Stimulated activated naive B cell treated with anti-CD40 and anti-IgM and Interleukin-4, amounts not matched to agents 10 μg/mL and 1 μg/mL and 100 μg/mL, for 72 hours (primary cell): ENCODE results near the gene DNAAF8.

ENCODE experiments used
- ATAC-seq, 2 donors: fragments of 150-1000 bp; cut with Tn5 transposase; replicated peaks; 2 replicates each; pipeline ENCODE4 v1.10.0; 2021; ENCODE audit warnings: moderate library complexity in 1 of 2
- DNase-seq: peaks from one replicate; pipeline ENCODE4 v3.0.0; 2021
- H3K27ac Mint-ChIP-seq: one replicate; pipeline ENCODE4 v1.8.0; 2022; ENCODE audit warnings: mild to moderate bottlenecking, mixed read lengths
- H3K27me3 Mint-ChIP-seq, 2 donors: one replicate each; pipeline ENCODE4 v1.8.0; 2022; ENCODE audit warnings: mixed read lengths in 2 of 2
- H3K36me3 Mint-ChIP-seq, 2 donors: one replicate each; pipeline ENCODE4 v1.8.0; 2022; ENCODE audit warnings: mixed read lengths in 2 of 2, mild to moderate bottlenecking in 1 of 2
- H3K4me1 Mint-ChIP-seq, 2 donors: one replicate each; pipeline ENCODE4 v1.8.0; 2022; ENCODE audit warnings: mixed read lengths in 2 of 2, mild to moderate bottlenecking in 1 of 2
- H3K4me3 Mint-ChIP-seq, 2 donors: one replicate each; pipeline ENCODE4 v1.8.0; 2022; ENCODE audit warnings: mild to moderate bottlenecking in 2 of 2, mixed read lengths in 2 of 2, moderate library complexity in 1 of 2
- H3K9me3 Mint-ChIP-seq, 2 donors: one replicate each; pipeline ENCODE4 v1.8.0; 2022; ENCODE audit warnings: mixed read lengths in 2 of 2, mild to moderate bottlenecking in 1 of 2

Gene DNAAF8

GRCh38 chr16:4734063-4734729 lies at the start of gene DNAAF8, which contains the start of gene ANKS3:
Gene DNAAF8, plus strand, starts transcription at chr16:4734537. Its CDS starts 1,978 bp downstream, at chr16:4736515.
Gene ANKS3, minus strand, starts transcription at chr16:4734271. Its CDS starts 4,122 bp downstream, at chr16:4730149.
- Mint-ChIP-seq H3K27ac (peak within 1 kb of the TSS; percentile 95), H3K27me3 (no peaks in the 10 kb centered on the region), H3K9me3 (no peaks in the 10 kb centered on the region), H3K4me1 (peaks cover 9 to 20% of the 10 kb centered on the region in 2 donors), H3K4me3 (peak within 1 kb of the TSS; percentile 89 to 92), H3K36me3 (peaks cover 4 to 10% of the 10 kb centered on the region in 2 donors)
- DNase-seq (peak; percentile 83), ATAC-seq (peak; percentile 86 to 88)

- Mint-ChIP-seq H3K9me3 (no peaks in the 10 kb centered on the region), H3K27me3 (no peaks in the 10 kb centered on the region), H3K4me1 (peaks cover 0 to 4% of the 10 kb centered on the region in 2 donors), H3K36me3 (peaks cover 31 to 59% of the 10 kb centered on the region in 2 donors), H3K4me3 (no peak overlapping the region), H3K27ac (peak overlapping the region; percentile 34)
- DNase-seq = no peak
- no peak for ATAC-seq
Measured at GRCh38 chr16:4684763-4685162, 49.6 kb upstream of the DNAAF8 start.

- DNase-seq (no peak), ATAC-seq (no peak)
- Mint-ChIP-seq H3K27me3 (no peaks in the 10 kb centered on the region), H3K4me1 (peaks cover 1 to 4% of the 10 kb centered on the region in 2 donors), H3K27ac (no peak overlapping the region), H3K4me3 (no peak overlapping the region), H3K36me3 (peaks cover 30 to 57% of the 10 kb centered on the region in 2 donors), H3K9me3 (no peaks in the 10 kb centered on the region)
Measured at GRCh38 chr16:4685292-4685691, 49.0 kb upstream of the DNAAF8 start.

- no peak for DNase-seq
- H3K4me1 Mint-ChIP-seq = peaks cover 5 to 6% of the 10 kb centered on the region in 2 donors
- H3K36me3 Mint-ChIP-seq = peaks cover 32 to 56% of the 10 kb centered on the region in 2 donors
- H3K27ac Mint-ChIP-seq = no peak overlapping the region
- H3K9me3 Mint-ChIP-seq = no peaks in the 10 kb centered on the region
- H3K27me3 Mint-ChIP-seq = no peaks in the 10 kb centered on the region
- ATAC-seq = no peak
- no peak overlapping the region for H3K4me3 Mint-ChIP-seq
Measured at GRCh38 chr16:4685776-4686496, 48.4 kb upstream of the DNAAF8 start.

GRCh38 chr16:4686497-4687210 lies 47.7 kb upstream of the DNAAF8 start:
- Mint-ChIP-seq H3K36me3 (peaks cover 32 to 49% of the 10 kb centered on the region in 2 donors), H3K9me3 (no peaks in the 10 kb centered on the region)

GRCh38 chr16:4687416-4687815 lies 46.9 kb upstream of the DNAAF8 start:
- Mint-ChIP-seq H3K27ac (peak overlapping the region; percentile 63), H3K4me1 (peaks cover 11 to 18% of the 10 kb centered on the region in 2 donors)
- no peak for ATAC-seq

More at GRCh38 chr16:4686497-4687210, 47.7 kb upstream of the DNAAF8 start:
- no peaks in the 10 kb centered on the region for H3K27me3 Mint-ChIP-seq
- no peak for ATAC-seq
- no peak overlapping the region for H3K4me3 Mint-ChIP-seq
- H3K27ac Mint-ChIP-seq = no peak overlapping the region
- peaks cover 8 to 12% of the 10 kb centered on the region in 2 donors for H3K4me1 Mint-ChIP-seq
- DNase-seq = no peak

GRCh38 chr16:4687946-4688673 lies 46.2 kb upstream of the DNAAF8 start:
- Mint-ChIP-seq H3K9me3 (no peaks in the 10 kb centered on the region), H3K36me3 (peaks cover 30 to 44% of the 10 kb centered on the region in 2 donors), H3K27me3 (no peaks in the 10 kb centered on the region), H3K27ac (peak overlapping the region; percentile 63), H3K4me3 (peak overlapping the region in 1 of 2 donors; percentile 13), H3K4me1 (peaks cover 15 to 24% of the 10 kb centered on the region in 2 donors)
- DNase-seq = no peak
- ATAC-seq = no peak

More at GRCh38 chr16:4687416-4687815, 46.9 kb upstream of the DNAAF8 start:
- no peak for DNase-seq
- Mint-ChIP-seq H3K4me3 (no peak overlapping the region), H3K36me3 (peaks cover 30 to 46% of the 10 kb centered on the region in 2 donors), H3K27me3 (no peaks in the 10 kb centered on the region), H3K9me3 (no peaks in the 10 kb centered on the region)

GRCh38 chr16:4688674-4689045 lies 45.7 kb upstream of the DNAAF8 start:
- H3K9me3 Mint-ChIP-seq = no peaks in the 10 kb centered on the region
- H3K36me3 Mint-ChIP-seq = peaks cover 28 to 41% of the 10 kb centered on the region in 2 donors
- no peaks in the 10 kb centered on the region for H3K27me3 Mint-ChIP-seq
- H3K4me3 Mint-ChIP-seq = no peak overlapping the region
- DNase-seq (no peak), ATAC-seq (no peak)
- peaks cover 16 to 27% of the 10 kb centered on the region in 2 donors for H3K4me1 Mint-ChIP-seq
- no peak overlapping the region for H3K27ac Mint-ChIP-seq

GRCh38 chr16:4689091-4689671 lies 45.2 kb upstream of the DNAAF8 start:
- no peak for ATAC-seq
- H3K4me1 Mint-ChIP-seq = peaks cover 16 to 27% of the 10 kb centered on the region in 2 donors
- H3K27ac Mint-ChIP-seq = peak overlapping the region; percentile 37

GRCh38 chr16:4689864-4690704 lies 44.3 kb upstream of the DNAAF8 start:
- peaks cover 23 to 39% of the 10 kb centered on the region in 2 donors for H3K36me3 Mint-ChIP-seq
- ATAC-seq (no peak), DNase-seq (no peak)
- peak overlapping the region in 1 of 2 donors; percentile 25 for H3K4me3 Mint-ChIP-seq
- H3K4me1 Mint-ChIP-seq = peaks cover 17 to 35% of the 10 kb centered on the region in 2 donors
- no peaks in the 10 kb centered on the region for H3K27me3 Mint-ChIP-seq
- no peaks in the 10 kb centered on the region for H3K9me3 Mint-ChIP-seq
- no peak overlapping the region for H3K27ac Mint-ChIP-seq

More at GRCh38 chr16:4689091-4689671, 45.2 kb upstream of the DNAAF8 start:
- Mint-ChIP-seq H3K36me3 (peaks cover 27 to 41% of the 10 kb centered on the region in 2 donors), H3K4me3 (no peak overlapping the region), H3K27me3 (no peaks in the 10 kb centered on the region), H3K9me3 (no peaks in the 10 kb centered on the region)
- no peak for DNase-seq

GRCh38 chr16:4690946-4691665 lies 43.2 kb upstream of the DNAAF8 start:
- ATAC-seq = no peak
- Mint-ChIP-seq H3K27me3 (no peaks in the 10 kb centered on the region), H3K27ac (peak overlapping the region; percentile 74), H3K4me1 (peaks cover 21 to 41% of the 10 kb centered on the region in 2 donors), H3K4me3 (no peak overlapping the region), H3K36me3 (peaks cover 26 to 38% of the 10 kb centered on the region in 2 donors), H3K9me3 (no peaks in the 10 kb centered on the region)
- DNase-seq = no peak

GRCh38 chr16:4691666-4692412 lies 42.5 kb upstream of the DNAAF8 start:
- Mint-ChIP-seq H3K4me3 (peak overlapping the region; percentile 87 to 90), H3K4me1 (peaks cover 22 to 41% of the 10 kb centered on the region in 2 donors), H3K9me3 (no peaks in the 10 kb centered on the region), H3K27ac (peak overlapping the region; percentile 94), H3K36me3 (peaks cover 25 to 35% of the 10 kb centered on the region in 2 donors), H3K27me3 (no peaks in the 10 kb centered on the region)
- DNase-seq (no peak), ATAC-seq (no peak)
